ENCODE measurements around the gene TMEM51.

Gene TMEM51

GRCh38 chr1:15188678-15189077, 35.1 kb downstream of the TMEM51 start:
- no peak overlapping the region for H3K27ac ChIP-seq
- no peak overlapping the region for H3K9ac ChIP-seq (ENCODE audit: insufficient read length)
- H3K4me3 ChIP-seq = no peak overlapping the region
- no peaks in the 10 kb centered on the region for H3K9me3 ChIP-seq (ENCODE audit: low read depth, low read length)
- no peak for TF ChIP-seq EZH2 (IDR thresholded peaks at IDR 0.05)
- TF ChIP-seq POLR2AphosphoS5 (IDR thresholded peaks at IDR 0.05; ENCODE audit: borderline replicate concordance, low read depth, low read length) = no peak
- no peak for TF ChIP-seq FOXP2 (optimal IDR thresholded peaks at IDR 0.05; ENCODE audit: control extremely low read depth, extremely low read length, insufficient read depth)
- DNase-seq (ENCODE audit: low read depth, low spot score) = no peak
- H3K36me3 ChIP-seq (ENCODE audit: insufficient read depth, low read length) = no peaks in the 10 kb centered on the region

- no peak for DNase-seq (ENCODE audit: low read depth, low spot score)
- Histone ChIP-seq H3K36me3 (ENCODE audit: insufficient read depth, low read length) (no peaks in the 10 kb centered on the region), H3K9me3 (ENCODE audit: low read depth, low read length) (no peaks in the 10 kb centered on the region), H3K9ac (ENCODE audit: insufficient read length) (no peak overlapping the region), H3K27ac (no peak overlapping the region), H3K4me3 (no peak overlapping the region)
- TF ChIP-seq EZH2 (IDR thresholded peaks at IDR 0.05) = no peak
- TF ChIP-seq FOXP2 (optimal IDR thresholded peaks at IDR 0.05; ENCODE audit: control extremely low read depth, extremely low read length, insufficient read depth) = no peak
- no peak for TF ChIP-seq POLR2AphosphoS5 (IDR thresholded peaks at IDR 0.05; ENCODE audit: borderline replicate concordance, low read depth, low read length)
These were observed 36.3 kb downstream of the TMEM51 start for GRCh38 chr1:15189692-15190370.

- Histone ChIP-seq H3K27ac (no peak overlapping the region), H3K9ac (ENCODE audit: insufficient read length) (no peak overlapping the region), H3K4me3 (no peak overlapping the region), H3K36me3 (ENCODE audit: insufficient read depth, low read length) (no peaks in the 10 kb centered on the region), H3K9me3 (ENCODE audit: low read depth, low read length) (no peaks in the 10 kb centered on the region)
- TF ChIP-seq EZH2 (IDR thresholded peaks at IDR 0.05) (no peak), POLR2AphosphoS5 (IDR thresholded peaks at IDR 0.05; ENCODE audit: borderline replicate concordance, low read depth, low read length) (no peak), FOXP2 (optimal IDR thresholded peaks at IDR 0.05; ENCODE audit: control extremely low read depth, extremely low read length, insufficient read depth) (no peak)
- no peak for DNase-seq (ENCODE audit: low read depth, low spot score)
These were observed 37.7 kb downstream of the TMEM51 start for GRCh38 chr1:15191267-15191666.

- no peak overlapping the region for H3K9ac ChIP-seq (ENCODE audit: insufficient read length)
- H3K27ac ChIP-seq = no peak overlapping the region
- no peaks in the 10 kb centered on the region for H3K9me3 ChIP-seq (ENCODE audit: low read depth, low read length)
- no peaks in the 10 kb centered on the region for H3K36me3 ChIP-seq (ENCODE audit: insufficient read depth, low read length)
- TF ChIP-seq EZH2 (IDR thresholded peaks at IDR 0.05) (no peak), POLR2AphosphoS5 (IDR thresholded peaks at IDR 0.05; ENCODE audit: borderline replicate concordance, low read depth, low read length) (no peak)
- no peak overlapping the region for H3K4me3 ChIP-seq
- DNase-seq (ENCODE audit: low read depth, low spot score) = no peak
These were observed 38.2 kb downstream of the TMEM51 start for GRCh38 chr1:15191770-15192169.

- no peaks in the 10 kb centered on the region for H3K9me3 ChIP-seq (ENCODE audit: low read depth, low read length)
- no peaks in the 10 kb centered on the region for H3K36me3 ChIP-seq (ENCODE audit: insufficient read depth, low read length)
- no peak overlapping the region for H3K27ac ChIP-seq
- DNase-seq (ENCODE audit: low read depth, low spot score) = no peak
- H3K4me3 ChIP-seq = no peak overlapping the region
- TF ChIP-seq FOXP2 (optimal IDR thresholded peaks at IDR 0.05; ENCODE audit: control extremely low read depth, extremely low read length, insufficient read depth) = no peak
- no peak for TF ChIP-seq EZH2 (IDR thresholded peaks at IDR 0.05)
- TF ChIP-seq POLR2AphosphoS5 (IDR thresholded peaks at IDR 0.05; ENCODE audit: borderline replicate concordance, low read depth, low read length) = no peak
- H3K9ac ChIP-seq (ENCODE audit: insufficient read length) = no peak overlapping the region
These were observed 39.5 kb downstream of the TMEM51 start for GRCh38 chr1:15192916-15193550.

GRCh38 chr1:15195420-15196052, 42.0 kb downstream of the TMEM51 start:
- no peaks in the 10 kb centered on the region for H3K36me3 ChIP-seq (ENCODE audit: insufficient read depth, low read length)
- no peaks in the 10 kb centered on the region for H3K9me3 ChIP-seq (ENCODE audit: low read depth, low read length)
- TF ChIP-seq FOXP2 (optimal IDR thresholded peaks at IDR 0.05; ENCODE audit: control extremely low read depth, extremely low read length, insufficient read depth) (no peak), POLR2AphosphoS5 (IDR thresholded peaks at IDR 0.05; ENCODE audit: borderline replicate concordance, low read depth, low read length) (no peak), EZH2 (IDR thresholded peaks at IDR 0.05) (no peak)
- no peak overlapping the region for H3K9ac ChIP-seq (ENCODE audit: insufficient read length)
- no peak overlapping the region for H3K4me3 ChIP-seq
- DNase-seq (ENCODE audit: low read depth, low spot score) = no peak
- no peak overlapping the region for H3K27ac ChIP-seq

- H3K27ac ChIP-seq = no peak overlapping the region
- DNase-seq (ENCODE audit: low read depth, low spot score) = no peak
- TF ChIP-seq FOXP2 (optimal IDR thresholded peaks at IDR 0.05; ENCODE audit: control extremely low read depth, extremely low read length, insufficient read depth) = no peak
- TF ChIP-seq EZH2 (IDR thresholded peaks at IDR 0.05) = no peak
- no peak for TF ChIP-seq POLR2AphosphoS5 (IDR thresholded peaks at IDR 0.05; ENCODE audit: borderline replicate concordance, low read depth, low read length)
- no peak overlapping the region for H3K4me3 ChIP-seq
- no peaks in the 10 kb centered on the region for H3K9me3 ChIP-seq (ENCODE audit: low read depth, low read length)
- H3K9ac ChIP-seq (ENCODE audit: insufficient read length) = no peak overlapping the region
- no peaks in the 10 kb centered on the region for H3K36me3 ChIP-seq (ENCODE audit: insufficient read depth, low read length)
These were observed 42.5 kb downstream of the TMEM51 start for GRCh38 chr1:15196069-15196468.

GRCh38 chr1:15196807-15197530, 43.4 kb downstream of the TMEM51 start:
- Histone ChIP-seq H3K27ac (no peak overlapping the region), H3K9me3 (ENCODE audit: low read depth, low read length) (no peaks in the 10 kb centered on the region), H3K36me3 (ENCODE audit: insufficient read depth, low read length) (no peaks in the 10 kb centered on the region), H3K4me3 (no peak overlapping the region), H3K9ac (ENCODE audit: insufficient read length) (no peak overlapping the region)
- no peak for DNase-seq (ENCODE audit: low read depth, low spot score)
- TF ChIP-seq POLR2AphosphoS5 (IDR thresholded peaks at IDR 0.05; ENCODE audit: borderline replicate concordance, low read depth, low read length) = no peak

Data from SK-N-MC (cell line).